HL-60 (cell line): ENCODE data around the gene TTC28.

Experiments used
- DNase-seq, 2 experiments: peaks; one replicate each; pipeline ENCODE4 v3.0.0-alpha.2; 2010 to 2020; ENCODE audit warnings: low read depth in 1 of 2, low spot score in 1 of 2
- H3K27ac ChIP-seq: fragments of 250-450 bp; sonication (Bioruptor Pico); replicated peaks from 2 replicates; pipeline ENCODE4 v1.5.1; 2020; ENCODE audit warnings: mild to moderate bottlenecking, moderate library complexity
- H3K27me3 ChIP-seq: fragments of 250-450 bp; sonication (Bioruptor Pico); 2 replicates; pipeline ENCODE4 v1.5.1; 2021; ENCODE audit warnings: mild to moderate bottlenecking, moderate library complexity; ENCODE audit not compliant: insufficient read depth, poor library complexity, severe bottlenecking
- H3K4me3 ChIP-seq: replicated peaks from 2 replicates; pipeline ENCODE4 v1.5.1; 2011; ENCODE audit warnings: mild to moderate bottlenecking, control low read depth, low read length; ENCODE audit not compliant: insufficient read depth
- GABPA ChIP-seq: IDR thresholded peaks from 2 replicates; pipeline ENCODE4 v1.6.1; 2012; ENCODE audit warnings: low read depth
- POLR2AphosphoS5 ChIP-seq: IDR thresholded peaks from 2 replicates; pipeline ENCODE4 v1.6.1; 2012; ENCODE audit warnings: low read depth
- SPI1 ChIP-seq: IDR thresholded peaks from 2 replicates; pipeline ENCODE4 v1.6.1; 2012; ENCODE audit warnings: low read depth, mild to moderate bottlenecking, borderline replicate concordance
- TF ChIP-seq, protein P1 (sequence below): IDR thresholded peaks from one replicate; pipeline ENCODE4 v1.5.1; 2011; ENCODE audit warnings: low read length, control low read depth, inconsistent platforms; ENCODE audit not compliant: insufficient read depth
- TF ChIP-seq, protein P2 (sequence below): IDR thresholded peaks from 2 replicates; pipeline ENCODE4 v1.6.1; 2012; ENCODE audit warnings: low read depth; ENCODE audit not compliant: insufficient replicate concordance

TTC28 gene

DNA sequence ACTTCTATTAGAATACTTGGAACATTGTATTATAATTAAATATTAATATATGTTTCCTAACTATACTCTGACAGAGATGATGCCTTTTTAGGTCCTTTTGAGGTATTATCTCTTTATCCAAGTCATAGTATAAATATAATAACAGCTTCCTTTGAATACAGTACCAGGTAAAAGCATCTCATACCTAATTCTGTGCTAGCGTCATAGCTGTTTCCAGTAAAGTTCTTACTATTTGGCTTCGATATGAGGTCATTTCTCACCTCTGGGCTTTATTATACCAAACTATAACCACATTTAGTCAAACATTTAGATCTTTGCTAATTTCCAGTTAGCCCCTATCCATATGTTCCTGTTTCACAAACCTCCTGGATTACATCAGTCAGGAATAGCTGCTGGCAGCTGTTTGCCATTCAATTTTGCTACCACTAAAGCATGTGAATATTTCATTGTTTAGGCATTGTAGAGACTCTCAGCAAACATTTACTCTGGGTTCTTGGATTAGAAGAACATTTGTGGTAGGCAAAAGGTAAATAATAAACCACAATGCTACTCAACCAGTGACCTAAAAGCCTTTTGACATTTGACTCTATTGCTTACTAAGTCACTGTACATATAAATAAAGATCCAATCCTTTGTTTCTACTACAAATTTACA lies 255.1 kb downstream of the TTC28 start:
- no peak for DNase-seq
- Histone ChIP-seq H3K27me3 (peaks cover 3% of the 10 kb centered on the region), H3K4me3 (no peak overlapping the region), H3K27ac (no peak overlapping the region)
- TF ChIP-seq, protein P1, sequence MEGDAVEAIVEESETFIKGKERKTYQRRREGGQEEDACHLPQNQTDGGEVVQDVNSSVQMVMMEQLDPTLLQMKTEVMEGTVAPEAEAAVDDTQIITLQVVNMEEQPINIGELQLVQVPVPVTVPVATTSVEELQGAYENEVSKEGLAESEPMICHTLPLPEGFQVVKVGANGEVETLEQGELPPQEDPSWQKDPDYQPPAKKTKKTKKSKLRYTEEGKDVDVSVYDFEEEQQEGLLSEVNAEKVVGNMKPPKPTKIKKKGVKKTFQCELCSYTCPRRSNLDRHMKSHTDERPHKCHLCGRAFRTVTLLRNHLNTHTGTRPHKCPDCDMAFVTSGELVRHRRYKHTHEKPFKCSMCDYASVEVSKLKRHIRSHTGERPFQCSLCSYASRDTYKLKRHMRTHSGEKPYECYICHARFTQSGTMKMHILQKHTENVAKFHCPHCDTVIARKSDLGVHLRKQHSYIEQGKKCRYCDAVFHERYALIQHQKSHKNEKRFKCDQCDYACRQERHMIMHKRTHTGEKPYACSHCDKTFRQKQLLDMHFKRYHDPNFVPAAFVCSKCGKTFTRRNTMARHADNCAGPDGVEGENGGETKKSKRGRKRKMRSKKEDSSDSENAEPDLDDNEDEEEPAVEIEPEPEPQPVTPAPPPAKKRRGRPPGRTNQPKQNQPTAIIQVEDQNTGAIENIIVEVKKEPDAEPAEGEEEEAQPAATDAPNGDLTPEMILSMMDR, result no peak
- no peak for TF ChIP-seq GABPA
- no peak for TF ChIP-seq POLR2AphosphoS5
- TF ChIP-seq, protein P2, sequence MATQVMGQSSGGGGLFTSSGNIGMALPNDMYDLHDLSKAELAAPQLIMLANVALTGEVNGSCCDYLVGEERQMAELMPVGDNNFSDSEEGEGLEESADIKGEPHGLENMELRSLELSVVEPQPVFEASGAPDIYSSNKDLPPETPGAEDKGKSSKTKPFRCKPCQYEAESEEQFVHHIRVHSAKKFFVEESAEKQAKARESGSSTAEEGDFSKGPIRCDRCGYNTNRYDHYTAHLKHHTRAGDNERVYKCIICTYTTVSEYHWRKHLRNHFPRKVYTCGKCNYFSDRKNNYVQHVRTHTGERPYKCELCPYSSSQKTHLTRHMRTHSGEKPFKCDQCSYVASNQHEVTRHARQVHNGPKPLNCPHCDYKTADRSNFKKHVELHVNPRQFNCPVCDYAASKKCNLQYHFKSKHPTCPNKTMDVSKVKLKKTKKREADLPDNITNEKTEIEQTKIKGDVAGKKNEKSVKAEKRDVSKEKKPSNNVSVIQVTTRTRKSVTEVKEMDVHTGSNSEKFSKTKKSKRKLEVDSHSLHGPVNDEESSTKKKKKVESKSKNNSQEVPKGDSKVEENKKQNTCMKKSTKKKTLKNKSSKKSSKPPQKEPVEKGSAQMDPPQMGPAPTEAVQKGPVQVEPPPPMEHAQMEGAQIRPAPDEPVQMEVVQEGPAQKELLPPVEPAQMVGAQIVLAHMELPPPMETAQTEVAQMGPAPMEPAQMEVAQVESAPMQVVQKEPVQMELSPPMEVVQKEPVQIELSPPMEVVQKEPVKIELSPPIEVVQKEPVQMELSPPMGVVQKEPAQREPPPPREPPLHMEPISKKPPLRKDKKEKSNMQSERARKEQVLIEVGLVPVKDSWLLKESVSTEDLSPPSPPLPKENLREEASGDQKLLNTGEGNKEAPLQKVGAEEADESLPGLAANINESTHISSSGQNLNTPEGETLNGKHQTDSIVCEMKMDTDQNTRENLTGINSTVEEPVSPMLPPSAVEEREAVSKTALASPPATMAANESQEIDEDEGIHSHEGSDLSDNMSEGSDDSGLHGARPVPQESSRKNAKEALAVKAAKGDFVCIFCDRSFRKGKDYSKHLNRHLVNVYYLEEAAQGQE, result no peak
- no peak for TF ChIP-seq SPI1

DNA sequence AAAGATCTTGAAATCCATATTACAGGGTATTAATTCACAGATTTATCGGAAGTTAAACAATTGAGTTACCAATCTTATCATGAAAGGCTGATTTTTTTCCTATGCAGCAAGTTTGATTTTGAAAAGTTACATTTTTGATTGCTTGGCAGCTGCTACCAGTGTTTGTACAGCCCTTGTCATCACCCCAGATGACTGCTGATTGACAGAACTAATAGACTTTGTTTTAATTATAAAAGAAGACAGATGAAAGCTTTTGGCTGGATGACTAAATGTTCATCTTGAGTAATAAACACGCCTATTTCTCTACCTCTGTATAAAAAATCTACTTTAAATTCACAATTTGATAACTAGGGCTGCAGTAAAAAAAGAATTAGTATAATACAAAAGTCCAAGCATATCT lies 259.7 kb downstream of the TTC28 start:
- H3K27me3 ChIP-seq, result peaks cover 10% of the 10 kb centered on the region
- no peak overlapping the region for H3K27ac ChIP-seq
- TF ChIP-seq SPI1 (no peak), POLR2AphosphoS5 (no peak), GABPA (no peak)
- TF ChIP-seq, protein P2, result no peak
- TF ChIP-seq, protein P1, result no peak
- no peak for DNase-seq
- no peak overlapping the region for H3K4me3 ChIP-seq

DNA sequence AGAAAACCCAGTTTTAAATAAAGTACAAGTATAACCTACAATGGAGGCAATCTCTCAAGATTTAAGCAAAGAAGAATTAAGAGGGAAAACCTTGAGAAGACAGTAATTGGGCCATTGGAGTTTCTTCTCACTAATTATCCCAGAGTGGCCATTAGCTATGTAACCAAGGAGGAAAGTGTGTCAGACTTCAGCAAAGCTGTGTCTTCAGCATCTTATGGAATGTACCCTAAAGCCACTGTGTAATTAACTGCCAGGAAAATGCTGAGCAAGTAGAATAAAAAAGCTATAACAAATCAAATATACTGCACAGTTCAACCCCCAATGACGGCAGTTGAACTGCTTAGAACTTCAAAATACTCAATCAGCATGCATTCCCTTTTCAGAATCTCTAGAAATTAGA lies 261.6 kb downstream of the TTC28 start:
- DNase-seq, result no peak
- Histone ChIP-seq H3K4me3 (no peak overlapping the region), H3K27ac (no peak overlapping the region), H3K27me3 (peaks cover 8% of the 10 kb centered on the region)
- TF ChIP-seq, protein P2, result no peak
- TF ChIP-seq POLR2AphosphoS5 (no peak), SPI1 (no peak), GABPA (no peak)
- TF ChIP-seq, protein P1, result no peak
